Natural killer cell (primary cell): Measurements from ENCODE around the gene DOCK4. TPM values are rescaled to one million over a fixed set of nuclear protein-coding genes. Genes with fewer than 3 reads are reported as not detected.

Experiments
- ATAC-seq, 3 donors: fragments of 150-1000 bp in 2 of 3; fragments of 200-7000 bp in 1 of 3; cut with Tn5 transposase; 1 replicate in 1 of 3; 2 replicates in 2 of 3; pipeline ENCODE4 v1.10.0; 2021; ENCODE audit warnings: mild to moderate bottlenecking in 2 of 3, moderate library complexity in 2 of 3
- DNase-seq, 2 donors: peaks; one replicate each; pipeline versions ENCODE4 v3.0.0 to v3.0.0-alpha.2; 2013 to 2021; ENCODE audit warnings: mixed read lengths in 1 of 2
- H3K27ac ChIP-seq: one replicate; pipeline ENCODE4 v1.5.1; 2013; ENCODE audit warnings: mild to moderate bottlenecking, low read length
- H3K27me3 ChIP-seq: one replicate; pipeline ENCODE4 v1.6.1; 2013; ENCODE audit warnings: low read length; ENCODE audit not compliant: control insufficient read depth, insufficient read depth
- H3K36me3 ChIP-seq: one replicate; pipeline ENCODE4 v1.6.1; 2013; ENCODE audit warnings: low read length; ENCODE audit not compliant: control insufficient read depth, insufficient read depth
- H3K4me1 ChIP-seq: one replicate; pipeline ENCODE4 v1.6.1; 2013; ENCODE audit warnings: low read length; ENCODE audit not compliant: control insufficient read depth, insufficient read depth
- H3K4me3 ChIP-seq: one replicate; pipeline ENCODE4 v1.5.1; 2013; ENCODE audit warnings: low read length
- H3K9me3 ChIP-seq: one replicate; pipeline ENCODE4 v1.6.1; 2013; ENCODE audit warnings: low read length; ENCODE audit not compliant: control insufficient read depth, insufficient read depth
- H3K27ac Mint-ChIP-seq, 2 donors: one replicate each; pipeline ENCODE4 v1.8.0; 2022; ENCODE audit warnings: mild to moderate bottlenecking in 2 of 2, mixed read lengths in 2 of 2, moderate library complexity in 1 of 2
- H3K27me3 Mint-ChIP-seq, 2 donors: one replicate each; pipeline ENCODE4 v1.8.0; 2022; ENCODE audit warnings: low read depth in 2 of 2, mixed read lengths in 2 of 2
- H3K36me3 Mint-ChIP-seq: one replicate; pipeline ENCODE4 v1.8.0; 2022; ENCODE audit warnings: mixed read lengths
- H3K4me1 Mint-ChIP-seq, 2 donors: one replicate each; pipeline ENCODE4 v1.8.0; 2022; ENCODE audit warnings: mixed read lengths in 2 of 2
- H3K4me3 Mint-ChIP-seq: one replicate; pipeline ENCODE4 v1.8.0; 2022; ENCODE audit warnings: mild to moderate bottlenecking, moderate library complexity, mixed read lengths
- H3K9me3 Mint-ChIP-seq, 2 donors: one replicate each; pipeline ENCODE4 v1.8.0; 2022; ENCODE audit warnings: mixed read lengths in 2 of 2
- CTCF ChIP-seq: fragments of 200-600 bp; IDR thresholded peaks from one replicate; pipeline ENCODE4 v1.8.0; 2022; ENCODE audit warnings: antibody characterized with exemption
- WGBS: methylation state at CpG from one replicate; pipeline ENCODE4 v1.1.7; 2013; ENCODE audit warnings: missing lambda C conversion rate; ENCODE audit not compliant: insufficient coverage; 5-methylcytosine and 5-hydroxymethylcytosine counted together
- intact Hi-C: fragments of 100-400 bp; cut with micrococcal nuclease; formaldehyde crosslinking; loops from one replicate; pipeline ENCODE4 v1.14.2; 2022
- total RNA-seq, 4 donors: library from RNA; stranded (reverse); fragments of 120-200 nt in 1 of 4; gene quantifications; one replicate each; pipeline versions ENCODE4 v1.2.3 to v1.2.4, GENCODE V29; 2013 to 2022

DOCK4 gene
- total RNA-seq, 3 donors from 2014 or later (not counting 1 experiment from before 2014, with no cell fraction given) = 0.61 to 2.4 (median 0.89) TPM

GRCh38 chr7:111892588-111892987 is 313.6 kb downstream of the DOCK4 start:
- Mint-ChIP-seq H3K4me3 (no peak overlapping the region), H3K4me1 (no peaks in the 10 kb centered on the region), H3K27me3 (no peaks in the 10 kb centered on the region), H3K9me3 (peaks cover 8% of the 10 kb centered on the region in 2 donors), H3K27ac (no peak overlapping the region), H3K36me3 (no peaks in the 10 kb centered on the region)
- intact Hi-C loops = no loop called here
- no peak overlapping the region for H3K27ac ChIP-seq
- WGBS = 93% methylated on average over 2 of the region's 3 CpGs
- H3K9me3 ChIP-seq = no peaks in the 10 kb centered on the region
- DNase-seq = no peak
- no peaks in the 10 kb centered on the region for H3K27me3 ChIP-seq
- TF ChIP-seq CTCF = no peak
- no peak for ATAC-seq
- H3K36me3 ChIP-seq = no peaks in the 10 kb centered on the region
- no peaks in the 10 kb centered on the region for H3K4me1 ChIP-seq
- H3K4me3 ChIP-seq = no peak overlapping the region

- H3K36me3 ChIP-seq = no peaks in the 10 kb centered on the region
- Mint-ChIP-seq H3K27ac (no peak overlapping the region), H3K27me3 (no peaks in the 10 kb centered on the region), H3K36me3 (no peaks in the 10 kb centered on the region), H3K9me3 (peaks cover 0 to 2% of the 10 kb centered on the region in 2 donors), H3K4me1 (no peaks in the 10 kb centered on the region), H3K4me3 (no peak overlapping the region)
- H3K9me3 ChIP-seq = no peaks in the 10 kb centered on the region
- 81% methylated on average over 1 of the region's 1 CpG for WGBS
- no peak overlapping the region for H3K27ac ChIP-seq
- no peak for TF ChIP-seq CTCF
- no peaks in the 10 kb centered on the region for H3K27me3 ChIP-seq
- DNase-seq (no peak), ATAC-seq (no peak)
- intact Hi-C loops = no loop called here
- no peak overlapping the region for H3K4me3 ChIP-seq
- no peaks in the 10 kb centered on the region for H3K4me1 ChIP-seq
Measured at GRCh38 chr7:111887734-111888133, 318.5 kb downstream of the DOCK4 start.

- ATAC-seq = no peak
- H3K36me3 Mint-ChIP-seq = no peaks in the 10 kb centered on the region
- TF ChIP-seq CTCF = no peak
- H3K27ac ChIP-seq = no peak overlapping the region
- no peak overlapping the region for H3K4me3 Mint-ChIP-seq
- intact Hi-C loops = no loop called here
- H3K9me3 Mint-ChIP-seq = peaks cover 3 to 5% of the 10 kb centered on the region in 2 donors
- WGBS = 85% methylated on average over 2 of the region's 2 CpGs
- H3K4me1 ChIP-seq = no peaks in the 10 kb centered on the region
- H3K4me3 ChIP-seq = no peak overlapping the region
- no peaks in the 10 kb centered on the region for H3K9me3 ChIP-seq
- no peak overlapping the region for H3K27ac Mint-ChIP-seq
- H3K27me3 Mint-ChIP-seq = no peaks in the 10 kb centered on the region
- H3K36me3 ChIP-seq = no peaks in the 10 kb centered on the region
- H3K4me1 Mint-ChIP-seq = no peaks in the 10 kb centered on the region
- H3K27me3 ChIP-seq = no peaks in the 10 kb centered on the region
- DNase-seq = no peak
Measured at GRCh38 chr7:111886233-111886632, 320.0 kb downstream of the DOCK4 start.

- H3K4me1 Mint-ChIP-seq = no peaks in the 10 kb centered on the region
- no peak overlapping the region for H3K4me3 Mint-ChIP-seq
- Histone ChIP-seq H3K9me3 (no peaks in the 10 kb centered on the region), H3K27ac (no peak overlapping the region), H3K4me1 (no peaks in the 10 kb centered on the region), H3K36me3 (no peaks in the 10 kb centered on the region), H3K27me3 (no peaks in the 10 kb centered on the region), H3K4me3 (no peak overlapping the region)
- no peak overlapping the region for H3K27ac Mint-ChIP-seq
- TF ChIP-seq CTCF = no peak
- no peak for ATAC-seq
- peaks cover 3 to 11% of the 10 kb centered on the region in 2 donors for H3K9me3 Mint-ChIP-seq
- H3K27me3 Mint-ChIP-seq = no peaks in the 10 kb centered on the region
- intact Hi-C loops = no loop called here
- H3K36me3 Mint-ChIP-seq = no peaks in the 10 kb centered on the region
- DNase-seq = no peak
Measured at GRCh38 chr7:111883241-111883640, 323.0 kb downstream of the DOCK4 start.
